Psoas muscle (tissue), 8 donors: ENCODE measurements around the gene SEMA3F. TPM values are rescaled to one million over a fixed set of nuclear protein-coding genes. Genes with fewer than 3 reads are reported as not detected.

Experiments used
- ATAC-seq, 4 donors: fragments of 200-7000 bp; cut with Tn5 transposase; one replicate each; pipeline ENCODE4 v1.9.1; 2020; ENCODE audit warnings: moderate library complexity in 3 of 4, mild to moderate bottlenecking in 2 of 4
- DNase-seq, 2 donors: peaks; one replicate each; pipeline ENCODE4 v3.0.0-alpha.2; 2020
- H3K27ac ChIP-seq: fragments of 200-600 bp; one replicate; pipeline ENCODE4 v1.8.0; 2022
- H3K27me3 ChIP-seq, 3 donors: fragments of 200-600 bp in 1 of 3; one replicate each; pipeline versions ENCODE4 v1.6.1 to v1.8.0; 2013 to 2022; ENCODE audit warnings: low read length in 2 of 3, mild to moderate bottlenecking in 2 of 3, moderate library complexity in 1 of 3; ENCODE audit not compliant: insufficient read depth in 3 of 3
- H3K36me3 ChIP-seq, 2 donors: fragments of 200-600 bp in 1 of 2; one replicate each; pipeline versions ENCODE4 v1.6.1 to v1.8.0; 2013 to 2022; ENCODE audit warnings: low read depth in 1 of 2, mild to moderate bottlenecking in 1 of 2, moderate library complexity in 1 of 2; ENCODE audit not compliant: insufficient read depth in 1 of 2
- H3K4me1 ChIP-seq: fragments of 200-600 bp; one replicate; pipeline ENCODE4 v1.8.0; 2022
- H3K4me3 ChIP-seq: fragments of 200-600 bp; one replicate; pipeline ENCODE4 v1.8.0; 2022; ENCODE audit warnings: mild to moderate bottlenecking
- H3K9me3 ChIP-seq: fragments of 200-600 bp; one replicate; pipeline ENCODE4 v1.8.0; 2022
- CTCF ChIP-seq: fragments of 200-600 bp; IDR thresholded peaks from one replicate; pipeline ENCODE4 v1.8.0; 2022; ENCODE audit warnings: antibody characterized with exemption
- WGBS, 3 donors: extraction: QIAGEN DNeasy Blood & Tissue Kit; methylation state at CpG; one replicate each; pipeline versions ENCODE4 v1.1.6 to v1.1.7; 2013; 5-methylcytosine and 5-hydroxymethylcytosine counted together
- intact Hi-C, 2 donors: fragments of 100-400 bp; cut with DNase I; formaldehyde crosslinking; loops; one replicate each; pipeline versions ENCODE4 v1.11.0 to v1.14.2; 2022
- polyA plus RNA-seq, 3 donors: library from polyadenylated mRNA; stranded (reverse); fragments of 200-250 nt; gene quantifications; one replicate each; pipeline ENCODE4 v1.2.3, GENCODE V29; 2013
- total RNA-seq, 4 donors: library from RNA; stranded (reverse); fragmentation: NEBNext Ultra II Directional in 2 of 4; extraction: Animal tissue kit (Norgen Biotek cat#: 25700) in 2 of 4; gene quantifications; one replicate each; pipeline versions ENCODE4 v1.2.1 to v1.2.4, GENCODE V29; 2021 to 2023
- donor health status: healthy with polysubstance abuse.
- donor health status: DM: no; HTN: no; CAD: no; lungs with moderate emphysema.
- donor health status: Bipolar disorder and iron deficiency.
- donor health status: healthy.
- donor health status: DM: yes; HTN: yes; CAD: no.
- donor health status: DM: no; HTN: no; CAD: no.
- donor health status: DM: no; HTN: no; CAD: no.
- donor health status: DM: yes; HTN: yes; CAD: no.

Gene SEMA3F
- total and polyA plus RNA-seq, 7 donors = 4.7 to 13.7 (median 7.6) TPM

DNA sequence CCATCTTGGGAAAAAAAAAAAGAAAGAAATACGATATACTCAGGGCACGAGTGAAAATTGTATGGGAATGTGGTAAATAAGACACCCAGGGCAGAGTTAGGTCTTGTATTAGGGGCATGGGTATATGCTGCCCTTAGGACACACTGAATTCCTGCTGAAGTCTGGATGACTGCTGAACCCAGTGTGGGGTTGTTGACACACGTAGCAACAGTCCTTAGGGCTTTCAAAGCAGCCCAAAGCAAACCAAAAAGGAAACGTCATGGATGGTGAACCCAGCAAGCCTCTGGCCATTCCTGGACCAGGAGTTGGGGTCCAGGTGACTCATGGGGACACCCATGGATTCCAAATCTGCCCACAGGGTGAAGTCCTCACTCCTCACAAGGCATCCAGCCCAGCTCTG is 27.1 kb upstream of the SEMA3F start:
- intact Hi-C loops = no loop called here

GRCh38 chr3:50130436-50130835 is 24.7 kb upstream of the SEMA3F start:
- Histone ChIP-seq H3K4me3 (no peak overlapping the region), H3K9me3 (no peaks in the 10 kb centered on the region), H3K27me3 (no peaks in the 10 kb centered on the region), H3K4me1 (no peaks in the 10 kb centered on the region), H3K27ac (no peak overlapping the region), H3K36me3 (no peaks in the 10 kb centered on the region)
- DNase-seq (no peak), ATAC-seq (no peak)
- no peak for TF ChIP-seq CTCF
- WGBS, 3 donors = 97 to 98% (median 97%) methylated on average over 2 of the region's 2 CpGs
- intact Hi-C loops = no loop called here

More for the DNA sequence above, 27.1 kb upstream of the SEMA3F start:
- Histone ChIP-seq H3K9me3 (no peaks in the 10 kb centered on the region), H3K27me3 (no peaks in the 10 kb centered on the region), H3K36me3 (no peaks in the 10 kb centered on the region), H3K4me3 (no peak overlapping the region), H3K27ac (no peak overlapping the region), H3K4me1 (no peaks in the 10 kb centered on the region)
- DNase-seq = no peak
- TF ChIP-seq CTCF = no peak
- ATAC-seq = no peak
- WGBS, 3 donors = 72 to 89% (median 76%) methylated on average over 4 of the region's 4 CpGs

DNA sequence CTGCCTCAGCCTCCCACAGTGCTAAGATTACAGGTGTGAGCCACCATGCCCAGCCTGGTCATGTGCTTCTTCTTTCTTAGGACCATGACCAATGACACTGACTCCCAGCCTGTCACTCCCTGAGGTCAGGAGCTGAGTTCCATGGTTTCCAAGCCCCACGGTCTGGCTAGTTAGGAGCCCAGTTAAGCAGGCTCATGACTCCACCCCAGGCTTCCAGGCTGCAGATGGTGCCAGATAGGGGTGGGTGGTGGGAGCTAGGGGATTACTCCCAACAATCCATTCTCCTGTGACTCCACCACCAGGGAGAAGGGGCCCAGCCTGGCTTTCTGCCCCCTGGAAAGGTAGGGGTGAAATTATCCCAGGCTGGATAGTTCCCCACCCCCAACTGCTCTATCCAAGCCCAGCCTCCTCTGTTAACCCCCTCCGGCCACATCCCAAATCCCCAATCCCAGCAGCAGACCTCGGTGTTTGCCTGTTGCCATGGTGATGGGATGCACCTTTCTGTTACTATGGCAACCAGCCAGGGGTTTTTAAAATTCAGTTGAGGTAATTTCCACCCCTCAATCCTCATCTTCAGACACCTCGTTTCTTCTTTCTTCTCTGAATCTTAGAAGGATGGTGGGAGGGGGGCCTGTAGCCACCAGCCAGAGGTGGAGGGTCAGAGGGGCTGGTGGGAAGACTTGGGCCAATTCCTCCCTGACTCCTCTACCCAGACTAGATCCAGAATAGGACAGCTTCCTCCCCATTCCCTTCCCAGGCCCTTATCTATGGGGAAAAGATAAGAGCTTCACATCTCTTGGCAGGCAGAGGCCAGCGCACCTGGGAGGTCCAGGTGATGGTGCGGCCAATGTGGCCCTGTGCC is 22.5 kb upstream of the SEMA3F start:
- ATAC-seq (no peak), DNase-seq (no peak)
- intact Hi-C loops = no loop called here
- Histone ChIP-seq H3K4me3 (no peak overlapping the region), H3K9me3 (no peaks in the 10 kb centered on the region), H3K4me1 (peaks cover 5% of the 10 kb centered on the region), H3K36me3 (no peaks in the 10 kb centered on the region), H3K27ac (no peak overlapping the region), H3K27me3 (no peaks in the 10 kb centered on the region)
- WGBS, 3 donors = 69 to 73% (median 71%) methylated on average over 6 of the region's 6 CpGs
- no peak for TF ChIP-seq CTCF

DNA sequence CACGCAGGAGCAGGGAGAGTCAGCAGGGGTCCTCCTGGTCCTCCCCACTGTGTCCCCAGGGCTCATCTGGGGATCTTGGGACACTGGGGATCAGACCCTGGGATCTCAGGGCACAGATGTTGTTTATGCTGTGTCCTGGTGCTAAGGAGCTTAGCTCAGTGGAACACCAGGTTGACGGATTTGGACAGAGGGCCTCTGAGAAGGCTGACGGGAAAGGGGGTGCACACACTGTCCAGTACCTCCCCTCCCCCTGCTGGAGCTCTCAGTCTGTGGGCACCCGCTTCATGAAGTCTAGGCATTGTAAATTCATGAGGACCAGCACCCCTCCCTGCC is 21.9 kb upstream of the SEMA3F start:
- no peak for DNase-seq
- no peak for ATAC-seq
- 76 to 77% (median 76%) methylated on average over 4 of the region's 4 CpGs for WGBS, 3 donors
- Histone ChIP-seq H3K9me3 (no peaks in the 10 kb centered on the region), H3K36me3 (no peaks in the 10 kb centered on the region), H3K4me1 (peaks cover 5% of the 10 kb centered on the region), H3K4me3 (no peak overlapping the region), H3K27ac (no peak overlapping the region), H3K27me3 (no peaks in the 10 kb centered on the region)
- no peak for TF ChIP-seq CTCF
- intact Hi-C loops = no loop called here

DNA sequence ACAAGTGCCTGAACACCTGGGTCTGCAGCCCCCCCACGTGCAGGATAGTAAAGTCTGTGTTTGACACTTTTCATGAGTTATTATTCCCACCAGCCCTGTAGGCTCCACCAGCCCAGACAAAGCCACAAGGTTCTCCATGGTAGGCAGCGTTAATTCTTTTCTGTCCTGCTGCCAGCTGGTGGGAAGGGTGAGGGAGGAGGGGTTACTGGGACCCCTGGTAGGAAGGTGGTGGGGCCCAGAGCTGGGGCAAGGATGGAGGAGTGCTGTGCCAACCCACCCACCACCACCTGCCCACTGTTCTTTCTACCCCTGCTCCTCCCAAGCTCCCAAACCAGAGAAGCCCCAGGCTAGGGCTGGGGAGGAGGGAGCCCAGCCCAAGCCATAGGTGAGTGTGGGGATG is 20.8 kb upstream of the SEMA3F start:
- H3K4me3 ChIP-seq = no peak overlapping the region
- WGBS, 3 donors = 59 to 74% (median 67%) methylated on average over 2 of the region's 2 CpGs
- ATAC-seq (no peak), DNase-seq (no peak)
- H3K27ac ChIP-seq = no peak overlapping the region
- no peaks in the 10 kb centered on the region for H3K27me3 ChIP-seq
- H3K9me3 ChIP-seq = no peaks in the 10 kb centered on the region
- H3K36me3 ChIP-seq = no peaks in the 10 kb centered on the region
- intact Hi-C loops = no loop called here
- peaks cover 5% of the 10 kb centered on the region for H3K4me1 ChIP-seq
- TF ChIP-seq CTCF = no peak
